Stimulated activated CD4-positive, alpha-beta T cell treated with anti-CD3 and anti-CD28 coated beads, TNF-alpha, amount 100 ng/mL, for 4 hours (primary cell): ENCODE results near the gene SAA4.
"Not testable (repeated sequence)": the region's sequence is repeated elsewhere in the genome, so short reads cannot be mapped to it uniquely, and the experiment has no call there.

Experiments
- DNase-seq, 3 experiments: peaks; one replicate each; pipeline ENCODE4 v3.0.0-alpha.2; 2020; ENCODE audit warnings: low read depth in 3 of 3

Gene SAA4

DNA sequence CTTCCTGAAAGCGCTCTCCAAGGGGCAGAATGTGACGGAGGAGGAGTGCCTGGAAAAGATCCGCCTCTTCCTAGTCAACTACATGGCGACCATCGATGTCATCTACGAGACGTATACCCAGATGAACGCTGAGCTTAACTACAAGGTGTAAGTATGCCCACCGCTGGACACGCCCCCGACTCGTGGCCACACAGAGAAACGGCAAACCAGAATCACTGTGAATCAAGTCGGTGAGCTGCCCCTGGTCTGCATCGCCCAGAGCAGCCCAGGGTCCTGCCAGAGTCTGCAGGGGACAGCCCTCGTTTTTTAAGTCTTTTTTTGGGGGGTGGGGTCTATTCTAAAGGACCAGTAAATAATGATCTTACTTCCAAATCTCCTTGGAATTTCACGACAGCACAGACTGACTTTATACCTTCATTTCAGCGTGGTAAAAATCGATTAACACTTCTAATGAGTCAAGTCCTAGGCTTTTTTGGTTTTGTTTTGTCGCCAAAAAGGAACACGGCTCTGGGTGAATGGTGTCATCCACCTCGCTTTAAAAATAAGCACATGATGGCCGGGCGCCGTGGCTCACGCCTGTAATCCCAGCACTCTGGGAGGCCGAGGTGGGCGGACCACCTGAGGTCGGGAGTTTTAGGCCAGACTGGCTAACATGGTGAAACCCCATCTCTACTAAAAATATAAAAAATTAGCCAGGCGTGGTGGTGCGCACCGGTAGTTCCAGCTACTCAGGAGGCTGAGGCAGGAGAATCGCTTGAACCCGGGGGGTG, 46.9 kb downstream of the SAA4 start:
- DNase-seq = not testable (repeated sequence)

DNA sequence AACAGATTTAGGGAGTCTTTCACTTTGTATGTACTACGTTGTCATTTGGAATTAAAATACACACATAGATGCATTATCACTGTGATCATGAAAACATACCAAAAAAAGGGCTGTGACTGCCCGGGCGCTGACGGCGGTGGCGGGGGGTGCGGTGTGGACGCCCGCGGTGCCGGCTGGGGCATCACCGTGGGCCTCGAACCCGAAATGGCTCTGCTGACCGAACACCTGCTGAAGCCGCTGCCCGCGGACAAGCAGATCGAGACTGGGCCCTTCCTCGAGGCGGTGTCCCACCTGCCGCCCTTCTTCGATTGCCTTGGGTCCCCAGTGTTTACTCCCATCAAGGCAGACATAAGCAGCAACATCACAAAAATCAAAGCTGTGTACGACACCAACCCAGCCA, 47.8 kb downstream of the SAA4 start:
- no peak for DNase-seq
